GM19099 (cell line): ENCODE data around the gene AJAP1.

Experiments used
- POLR2A ChIP-seq: IDR thresholded peaks from 3 replicates; pipeline ENCODE4 v1.6.1; 2011; ENCODE audit warnings: low read depth; ENCODE audit not compliant: insufficient read length; ENCODE audit errors: extremely low read depth

AJAP1 gene

DNA sequence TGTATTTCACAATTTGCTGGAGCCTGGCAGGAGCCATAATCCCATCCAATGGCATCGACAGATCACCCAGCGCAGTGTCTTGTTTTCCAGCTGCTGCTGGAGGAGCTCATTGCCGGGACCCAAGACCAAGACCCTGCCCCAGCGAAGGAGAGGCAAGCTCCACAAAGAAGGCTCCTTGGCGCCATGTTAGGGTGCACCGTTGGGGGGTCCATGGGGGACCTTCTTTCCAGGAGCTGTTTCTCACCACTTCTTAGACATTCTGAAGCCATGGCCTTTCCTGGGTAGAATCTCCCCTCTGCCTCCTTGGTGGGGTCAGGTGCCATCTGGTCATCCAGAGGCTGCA lies 31.1 kb downstream of the AJAP1 start:
- no peak for TF ChIP-seq POLR2A

GRCh38 chr1:4687943-4688342 lies 33.5 kb downstream of the AJAP1 start:
- no peak for TF ChIP-seq POLR2A

GRCh38 chr1:4689271-4689935 lies 35.0 kb downstream of the AJAP1 start:
- no peak for TF ChIP-seq POLR2A

DNA sequence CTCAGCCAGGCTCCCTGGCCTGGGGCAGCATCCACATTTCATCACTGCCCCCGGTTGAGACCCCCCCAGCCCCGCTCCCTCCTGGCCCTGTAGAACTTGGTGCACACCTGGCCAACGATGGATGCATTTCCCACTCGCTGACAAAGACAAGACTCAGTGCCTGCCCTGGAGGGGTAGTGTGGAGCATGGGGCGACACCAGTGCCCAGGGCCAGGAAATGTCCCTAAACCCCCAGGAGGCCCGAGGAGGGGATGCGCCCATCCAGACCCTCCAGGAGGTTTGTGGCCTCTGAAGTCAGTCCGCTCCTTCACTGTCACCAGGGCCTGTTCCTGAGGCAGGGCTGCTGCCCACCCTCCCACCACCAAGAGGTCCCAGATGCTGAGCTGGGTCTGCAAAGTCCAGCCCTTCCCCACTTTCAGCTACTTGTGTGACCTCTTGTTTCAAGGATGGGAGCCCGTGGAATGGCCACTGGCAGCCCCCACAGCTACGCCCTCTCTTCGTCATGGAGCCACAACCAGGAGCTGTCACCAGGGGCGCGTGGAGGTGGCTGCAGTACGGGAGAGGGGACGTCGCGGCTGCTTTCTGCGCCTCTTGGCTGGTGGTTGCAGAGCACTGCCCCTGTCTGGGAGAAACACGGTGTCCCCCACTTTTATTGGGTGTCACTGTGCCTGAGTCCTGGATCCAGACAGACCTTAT lies 35.7 kb downstream of the AJAP1 start:
- TF ChIP-seq POLR2A, result no peak

DNA sequence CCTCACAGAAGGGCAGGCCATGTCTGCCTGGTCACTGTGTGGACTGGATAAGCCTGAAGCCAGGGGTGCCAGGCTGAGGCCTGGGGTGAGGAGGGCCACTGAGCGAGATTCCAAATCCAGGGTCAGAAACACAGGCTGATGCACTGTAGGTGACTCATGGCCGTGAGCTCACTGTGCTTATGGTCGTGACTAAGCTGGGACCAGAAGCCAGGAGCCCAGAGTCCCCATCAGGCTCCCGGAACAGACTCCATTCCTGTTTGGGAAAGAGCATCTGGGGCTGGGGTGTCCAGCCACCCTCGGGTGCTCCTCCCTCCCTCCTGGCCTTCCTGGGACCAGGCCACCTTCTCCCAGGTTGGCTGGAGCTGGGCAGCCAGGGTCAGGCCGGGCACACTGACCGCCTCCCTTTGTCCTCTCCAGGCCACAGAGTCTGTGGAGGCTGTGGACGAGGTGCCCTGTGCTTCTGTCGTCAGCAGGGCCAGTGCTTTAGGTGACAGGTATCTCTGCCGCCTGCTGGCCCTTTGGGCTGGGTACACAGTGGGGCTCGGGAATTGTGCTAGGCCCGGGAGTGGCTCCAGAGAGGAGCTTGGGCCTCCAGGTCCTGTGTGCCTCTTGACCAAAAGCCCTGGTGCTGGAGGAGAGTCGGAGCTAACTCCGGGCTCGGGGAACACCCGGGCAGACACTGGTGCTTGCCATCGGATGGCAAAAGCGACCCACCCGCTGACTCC lies 36.7 kb downstream of the AJAP1 start:
- TF ChIP-seq POLR2A, result no peak

DNA sequence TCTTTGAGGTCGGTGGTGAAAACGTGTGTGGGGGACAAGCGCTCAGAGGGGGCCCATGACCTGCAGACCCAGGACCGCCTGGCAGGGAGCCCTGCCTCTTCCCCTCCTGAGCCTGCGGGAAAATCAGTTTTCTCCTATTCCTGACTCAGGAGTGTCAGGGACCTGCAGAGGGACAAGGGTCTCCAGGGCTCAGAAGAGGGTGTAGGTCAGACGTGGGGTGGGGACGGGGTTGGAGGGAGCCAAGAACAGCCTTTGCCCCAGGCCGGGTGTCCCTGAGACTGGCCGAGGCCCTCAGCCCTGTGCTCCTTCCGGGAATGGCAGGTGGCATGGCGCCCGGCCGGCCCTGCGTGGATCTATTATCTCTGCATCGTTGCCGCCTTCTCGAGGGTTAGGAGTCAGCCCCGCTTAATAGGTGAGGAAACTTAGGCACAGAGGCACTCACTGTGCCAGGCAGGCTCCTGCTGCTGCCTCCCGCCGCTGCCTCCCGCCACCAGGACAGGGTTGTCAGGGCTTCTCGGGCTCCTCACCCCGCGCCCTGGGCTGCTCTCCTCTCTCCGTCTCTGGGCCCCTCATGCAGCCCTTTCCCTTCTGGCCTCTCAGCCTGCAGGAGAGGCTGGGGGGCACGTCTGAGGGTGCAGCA lies 37.5 kb downstream of the AJAP1 start:
- no peak for TF ChIP-seq POLR2A

DNA sequence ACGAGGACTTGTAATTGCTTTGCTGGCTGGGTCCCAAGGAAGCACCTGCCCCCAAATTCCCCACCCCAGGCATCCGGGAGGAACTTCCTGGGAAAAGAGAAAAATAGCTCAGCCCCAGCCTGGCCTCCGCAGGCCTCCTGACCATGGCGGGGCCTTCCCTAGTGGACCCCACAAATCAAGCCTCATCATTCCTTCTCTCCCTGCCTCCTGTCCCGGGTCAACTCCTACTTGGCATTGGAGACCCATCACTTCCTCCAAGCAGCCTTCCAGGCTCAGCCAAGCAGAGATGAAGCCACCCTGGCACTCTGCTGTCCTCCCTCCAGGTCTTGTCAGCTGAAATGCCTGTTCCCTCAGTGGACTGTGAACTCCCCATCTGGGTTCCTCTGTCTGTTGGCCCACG lies 38.0 kb downstream of the AJAP1 start:
- no peak for TF ChIP-seq POLR2A

DNA sequence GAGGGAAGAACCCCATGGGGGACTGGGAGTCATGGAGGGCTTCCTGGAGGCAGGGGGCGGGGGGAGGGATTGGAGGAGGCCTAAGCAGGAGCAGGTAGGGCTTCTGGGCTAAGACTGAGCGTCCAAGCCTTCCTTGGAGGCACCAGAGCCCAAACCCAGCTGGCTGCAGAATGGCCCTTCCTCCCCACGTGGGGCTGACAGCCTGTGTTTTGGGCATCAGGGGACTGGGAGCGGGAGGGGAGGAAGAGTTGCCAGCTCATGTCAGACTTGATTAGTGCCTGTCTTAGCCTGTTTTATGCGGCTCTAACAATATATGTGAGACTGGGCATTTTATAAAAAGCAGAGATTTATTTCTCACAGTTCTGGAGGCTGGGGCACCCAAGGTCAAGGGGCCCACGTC lies 38.9 kb downstream of the AJAP1 start:
- no peak for TF ChIP-seq POLR2A

DNA sequence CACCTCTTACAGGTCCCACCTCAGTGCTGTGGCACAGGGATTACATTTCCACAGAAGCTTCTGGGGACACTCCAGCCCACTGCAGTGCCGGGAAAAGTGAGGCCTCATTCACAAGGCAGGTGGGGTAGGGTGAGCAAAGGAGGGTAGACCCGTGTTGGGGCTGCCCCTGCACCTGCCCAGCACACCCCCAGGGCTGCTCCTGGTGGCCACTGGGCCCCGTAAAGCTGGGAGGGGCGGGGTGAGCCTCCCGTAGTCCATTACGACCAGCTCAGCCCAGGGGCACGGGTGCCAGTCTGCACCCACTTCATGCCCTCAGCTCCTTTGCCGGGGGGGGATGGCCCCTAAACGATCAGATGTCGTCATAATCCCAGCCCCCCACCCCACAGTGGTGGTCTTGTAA lies 39.5 kb downstream of the AJAP1 start:
- TF ChIP-seq POLR2A, result no peak

GRCh38 chr1:4694492-4694891 lies 40.1 kb downstream of the AJAP1 start:
- TF ChIP-seq POLR2A, result no peak

- TF ChIP-seq POLR2A, result no peak
Observed at GRCh38 chr1:4695241-4695640, 40.8 kb downstream of the AJAP1 start.

GRCh38 chr1:4696161-4696745 lies 41.8 kb downstream of the AJAP1 start:
- no peak for TF ChIP-seq POLR2A

- TF ChIP-seq POLR2A, result no peak
Observed at GRCh38 chr1:4696753-4697152, 42.3 kb downstream of the AJAP1 start.

DNA sequence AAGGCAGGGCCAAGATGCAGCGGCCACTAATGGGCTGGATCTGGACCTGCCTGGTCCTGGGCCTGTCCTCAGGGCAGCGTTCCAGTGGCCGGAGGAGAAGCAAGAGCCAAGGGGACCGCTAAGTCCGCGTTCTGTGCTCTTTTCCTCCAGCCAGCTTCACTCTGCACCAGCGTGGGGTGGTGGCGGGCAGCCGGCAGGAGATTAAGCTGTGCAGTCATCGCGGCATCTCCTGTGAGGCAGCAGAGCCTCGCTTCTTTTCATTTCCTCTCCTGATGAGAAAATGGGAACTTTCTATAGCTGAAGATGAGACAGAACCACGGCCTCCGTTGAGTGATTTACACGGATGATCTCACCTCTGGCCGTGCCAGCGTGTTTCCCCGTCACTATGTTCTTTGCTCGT lies 43.4 kb downstream of the AJAP1 start:
- no peak for TF ChIP-seq POLR2A

- TF ChIP-seq POLR2A, result no peak
Observed at GRCh38 chr1:4698911-4699310, 44.5 kb downstream of the AJAP1 start.

- TF ChIP-seq POLR2A, result no peak
Observed at GRCh38 chr1:4699376-4700301, 45.2 kb downstream of the AJAP1 start.
